Activated naive CD8-positive, alpha-beta T cell treated with anti-CD3 and anti-CD28 coated beads for 36 hours (primary cell): Measurements from ENCODE around the gene PHLDB2. TPM values are rescaled to one million over a fixed set of nuclear protein-coding genes. Genes with fewer than 3 reads are reported as not detected.

Experiments
- DNase-seq: peaks from one replicate; pipeline ENCODE4 v3.0.0; 2021
- H3K27ac Mint-ChIP-seq: one replicate; pipeline ENCODE4 v1.8.0; 2022; ENCODE audit warnings: mild to moderate bottlenecking, moderate library complexity, mixed read lengths
- H3K27me3 Mint-ChIP-seq: one replicate; pipeline ENCODE4 v1.8.0; 2022; ENCODE audit warnings: mild to moderate bottlenecking, mixed read lengths
- H3K36me3 Mint-ChIP-seq: one replicate; pipeline ENCODE4 v1.8.0; 2021; ENCODE audit warnings: mild to moderate bottlenecking, mixed read lengths
- H3K4me1 Mint-ChIP-seq: one replicate; pipeline ENCODE4 v1.8.0; 2021; ENCODE audit warnings: mixed read lengths
- H3K4me3 Mint-ChIP-seq: one replicate; pipeline ENCODE4 v1.8.0; 2022; ENCODE audit warnings: mild to moderate bottlenecking, moderate library complexity, mixed read lengths
- H3K9me3 Mint-ChIP-seq: one replicate; pipeline ENCODE4 v1.8.0; 2022; ENCODE audit warnings: mixed read lengths
- total RNA-seq, 2 experiments: library from RNA; stranded (reverse); gene quantifications; one replicate each; pipeline ENCODE4 v1.2.3, GENCODE V29; 2021

The PHLDB2 gene
- total RNA-seq, 2 experiments from 2014 or later: 2.3 to 2.5 TPM

DNA sequence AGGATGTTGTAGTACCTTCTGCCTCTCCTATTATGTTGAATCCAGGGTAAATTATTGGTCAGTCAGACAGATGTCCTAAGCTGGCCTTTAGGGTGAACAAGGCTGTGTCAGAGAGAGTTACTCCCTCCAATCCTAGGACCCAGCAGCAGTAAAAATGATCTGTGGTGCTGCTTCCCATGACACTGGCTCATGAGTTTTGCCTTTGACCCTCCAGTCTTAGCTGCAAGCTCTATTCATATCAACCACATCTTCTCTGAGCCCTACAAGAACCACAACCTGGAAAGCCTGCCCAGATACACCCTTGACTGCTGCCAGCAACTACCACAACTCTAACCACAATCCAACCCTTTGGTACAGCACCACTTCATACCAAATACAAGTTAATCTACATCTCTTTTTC is 27.2 kb upstream of the PHLDB2 start:
- H3K36me3 Mint-ChIP-seq: no peaks in the 10 kb centered on the region
- H3K9me3 Mint-ChIP-seq: no peaks in the 10 kb centered on the region
- peak; percentile 3 for DNase-seq
- peaks cover 7% of the 10 kb centered on the region for H3K4me1 Mint-ChIP-seq
- H3K27me3 Mint-ChIP-seq: no peaks in the 10 kb centered on the region
- no peak overlapping the region for H3K27ac Mint-ChIP-seq
- H3K4me3 Mint-ChIP-seq: no peak overlapping the region

DNA sequence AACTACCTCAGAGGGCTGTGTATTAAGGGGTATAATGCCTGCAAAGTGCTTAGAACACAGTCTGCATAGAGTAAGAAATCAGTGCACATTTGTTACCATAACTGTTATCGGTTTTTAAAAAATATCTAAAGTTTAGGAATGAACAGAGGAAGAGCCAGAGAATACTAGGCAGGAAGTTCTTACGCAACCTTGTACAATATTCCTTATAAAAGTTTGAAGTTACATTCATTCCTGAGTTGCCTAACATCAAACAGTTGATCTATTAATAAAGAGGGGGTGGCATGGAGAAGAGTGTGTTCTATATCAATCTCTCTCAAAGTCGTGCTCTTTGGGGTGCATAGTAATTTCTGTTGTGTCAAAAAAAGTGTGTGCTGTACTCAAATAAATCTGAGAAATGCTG is 22.0 kb upstream of the PHLDB2 start:
- DNase-seq: no peak
- no peaks in the 10 kb centered on the region for H3K27me3 Mint-ChIP-seq
- H3K9me3 Mint-ChIP-seq: no peaks in the 10 kb centered on the region
- H3K36me3 Mint-ChIP-seq: no peaks in the 10 kb centered on the region
- H3K27ac Mint-ChIP-seq: no peak overlapping the region
- no peak overlapping the region for H3K4me3 Mint-ChIP-seq
- peaks cover under 1% of the 10 kb centered on the region for H3K4me1 Mint-ChIP-seq

DNA sequence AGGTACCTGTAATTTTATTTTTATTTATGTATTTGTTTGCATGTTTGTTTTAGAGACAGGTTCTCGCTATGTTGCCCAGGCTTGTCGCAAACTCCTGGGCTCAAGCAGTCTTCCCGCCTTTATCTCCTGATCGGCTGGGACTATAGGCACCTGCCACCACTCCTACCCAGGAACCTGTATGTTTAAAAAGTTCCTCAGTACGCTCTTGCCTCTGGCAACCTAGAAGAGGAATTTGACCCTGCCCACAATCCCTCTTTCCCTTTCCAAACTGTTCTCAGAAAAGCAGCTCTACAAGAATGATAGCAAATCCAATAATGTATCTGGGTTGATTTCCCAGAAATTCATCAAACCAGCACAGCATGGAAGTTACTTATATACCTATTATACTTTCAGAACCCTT is 20.9 kb upstream of the PHLDB2 start:
- Mint-ChIP-seq H3K9me3 (no peaks in the 10 kb centered on the region), H3K27ac (no peak overlapping the region), H3K36me3 (no peaks in the 10 kb centered on the region), H3K27me3 (no peaks in the 10 kb centered on the region), H3K4me1 (no peaks in the 10 kb centered on the region), H3K4me3 (no peak overlapping the region)
- DNase-seq: no peak

DNA sequence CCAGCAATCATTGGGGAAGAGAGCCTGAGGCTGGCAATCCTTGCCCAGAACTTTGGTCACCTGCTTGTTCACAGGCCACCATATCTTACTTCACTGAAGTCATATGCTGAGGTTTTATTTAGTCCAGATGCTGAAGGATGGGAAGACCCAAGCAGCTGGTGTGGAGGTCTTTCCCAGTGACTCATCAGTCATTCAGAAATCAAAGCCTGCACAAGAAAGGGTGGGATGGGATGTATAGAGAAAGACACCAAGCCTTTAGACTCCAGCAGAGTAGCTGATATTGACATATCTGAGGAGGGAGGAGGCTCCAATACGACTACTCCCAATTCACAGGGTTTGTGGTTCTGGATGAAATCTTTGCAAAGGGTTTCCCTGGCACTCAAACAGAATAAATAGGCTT is 13.0 kb upstream of the PHLDB2 start:
- Mint-ChIP-seq H3K27me3 (peaks cover 4% of the 10 kb centered on the region), H3K4me1 (peaks cover 2% of the 10 kb centered on the region), H3K27ac (no peak overlapping the region), H3K4me3 (no peak overlapping the region), H3K36me3 (no peaks in the 10 kb centered on the region), H3K9me3 (no peaks in the 10 kb centered on the region)
- no peak for DNase-seq

DNA sequence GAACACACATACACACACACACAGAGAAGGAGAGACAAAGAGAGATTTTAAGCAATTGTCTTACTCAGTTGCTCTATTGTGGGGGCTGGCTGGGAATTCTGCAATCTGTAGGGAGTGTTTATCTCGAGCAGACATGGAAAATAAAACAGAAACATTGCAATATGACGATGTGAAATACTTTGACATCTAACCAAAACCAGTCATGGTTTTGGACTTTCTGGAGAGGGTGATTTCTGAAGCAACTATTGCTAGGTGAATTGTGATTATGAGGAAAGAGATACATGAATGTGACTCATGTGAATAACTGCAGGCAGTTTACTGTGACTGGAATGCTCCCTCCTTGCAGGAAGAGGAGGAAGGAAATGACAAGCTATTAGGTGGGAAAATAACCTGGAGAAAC is 12.3 kb upstream of the PHLDB2 start:
- H3K27me3 Mint-ChIP-seq: peaks cover 4% of the 10 kb centered on the region

DNA sequence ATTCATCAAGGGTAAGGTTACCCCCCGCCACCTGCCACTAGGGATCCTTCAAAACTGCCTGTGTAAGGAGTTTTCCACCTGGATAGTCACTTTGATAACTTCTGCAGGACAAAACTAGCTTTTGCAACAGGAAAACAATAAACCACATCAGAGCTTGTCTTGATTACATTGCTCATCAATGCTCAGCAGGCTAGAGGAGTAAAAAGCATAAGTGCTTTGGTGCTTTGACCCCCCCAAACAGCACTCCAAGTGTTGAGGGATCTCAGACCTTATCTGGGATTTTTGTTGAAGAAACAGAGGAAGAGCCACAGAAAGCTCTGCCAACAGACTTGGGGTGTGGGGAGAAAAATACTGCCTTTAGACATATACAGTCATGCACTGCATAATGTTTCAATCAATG is 10.8 kb upstream of the PHLDB2 start:
- Mint-ChIP-seq H3K9me3 (no peaks in the 10 kb centered on the region), H3K36me3 (no peaks in the 10 kb centered on the region), H3K4me1 (peaks cover 5% of the 10 kb centered on the region), H3K4me3 (no peak overlapping the region), H3K27ac (no peak overlapping the region), H3K27me3 (peaks cover 4% of the 10 kb centered on the region)
- DNase-seq: no peak

More for the DNA sequence above, 12.3 kb upstream of the PHLDB2 start:
- Mint-ChIP-seq H3K4me1 (peaks cover 4% of the 10 kb centered on the region), H3K9me3 (no peaks in the 10 kb centered on the region), H3K27ac (no peak overlapping the region), H3K4me3 (no peak overlapping the region), H3K36me3 (no peaks in the 10 kb centered on the region)
- no peak for DNase-seq

DNA sequence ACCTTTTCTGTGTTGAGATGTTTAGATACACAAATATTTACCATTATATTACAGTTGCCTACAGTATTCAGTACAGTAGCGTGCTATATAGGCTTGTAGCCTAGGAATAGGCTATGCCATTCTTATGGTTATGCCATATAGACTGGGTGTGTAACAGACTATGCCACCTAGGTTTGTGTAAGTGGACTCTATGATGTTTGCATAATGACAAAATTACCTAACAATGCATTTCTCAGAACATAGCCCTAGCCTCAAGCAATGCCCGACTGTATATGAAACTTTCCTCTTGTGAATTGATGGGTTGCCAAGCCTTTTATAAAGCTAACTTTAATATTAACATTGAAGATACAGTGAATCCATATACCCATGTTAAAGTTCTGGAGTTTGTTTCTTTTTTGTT is 10.3 kb upstream of the PHLDB2 start:
- H3K4me3 Mint-ChIP-seq: no peak overlapping the region
- H3K36me3 Mint-ChIP-seq: no peaks in the 10 kb centered on the region
- no peak for DNase-seq
- no peaks in the 10 kb centered on the region for H3K9me3 Mint-ChIP-seq
- H3K27ac Mint-ChIP-seq: no peak overlapping the region
- peaks cover 4% of the 10 kb centered on the region for H3K27me3 Mint-ChIP-seq
- H3K4me1 Mint-ChIP-seq: peaks cover 5% of the 10 kb centered on the region

DNA sequence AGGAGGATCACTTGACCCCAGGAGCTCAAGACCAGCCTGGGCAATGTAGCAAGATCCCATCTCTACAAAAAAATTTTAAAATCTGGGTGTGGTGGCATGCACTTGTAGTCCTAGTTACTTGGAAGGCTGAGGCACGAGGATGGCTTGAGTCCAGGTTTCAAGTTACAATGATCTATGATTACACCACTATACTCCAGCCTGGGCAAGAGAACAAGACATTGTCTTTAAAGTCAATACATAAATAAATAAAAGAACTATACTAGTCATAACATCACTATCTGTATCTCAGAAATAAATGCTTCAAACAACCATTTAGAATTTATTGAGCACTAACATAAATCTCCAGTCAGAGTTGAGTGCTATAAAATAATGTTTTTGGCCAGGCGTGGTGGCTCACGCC is 8.5 kb upstream of the PHLDB2 start:
- no peaks in the 10 kb centered on the region for H3K9me3 Mint-ChIP-seq

DNA sequence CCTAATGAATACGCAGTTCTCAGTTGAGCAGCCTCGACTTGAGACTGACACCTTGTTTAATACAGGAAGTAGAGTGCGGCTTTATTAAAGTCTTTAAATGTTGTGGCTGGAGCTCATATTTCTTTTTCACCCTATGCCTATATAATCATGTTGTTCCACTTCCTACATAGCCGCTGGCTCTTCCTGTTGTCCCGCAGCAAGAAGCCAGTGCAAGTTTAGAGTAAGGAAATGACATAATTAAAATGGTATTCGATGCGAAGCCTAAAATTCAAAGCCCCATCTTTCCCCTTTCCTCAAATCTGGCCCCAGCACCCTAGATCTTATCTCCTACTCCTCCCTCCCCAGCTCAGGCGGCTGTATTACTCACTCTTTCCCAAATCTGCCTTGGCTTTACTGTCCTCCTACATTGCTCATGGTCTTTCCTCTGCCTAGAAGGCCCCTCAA is 7.5 kb upstream of the PHLDB2 start:
- H3K4me1 Mint-ChIP-seq: peaks cover 7% of the 10 kb centered on the region
- DNase-seq: no peak
- no peaks in the 10 kb centered on the region for H3K27me3 Mint-ChIP-seq
- H3K4me3 Mint-ChIP-seq: no peak overlapping the region
- no peaks in the 10 kb centered on the region for H3K9me3 Mint-ChIP-seq
- no peak overlapping the region for H3K27ac Mint-ChIP-seq
- H3K36me3 Mint-ChIP-seq: no peaks in the 10 kb centered on the region

More for the DNA sequence above, 8.5 kb upstream of the PHLDB2 start:
- DNase-seq: no peak
- Mint-ChIP-seq H3K27ac (no peak overlapping the region), H3K36me3 (no peaks in the 10 kb centered on the region), H3K4me3 (no peak overlapping the region), H3K27me3 (peaks cover 1% of the 10 kb centered on the region), H3K4me1 (peaks cover 7% of the 10 kb centered on the region)

DNA sequence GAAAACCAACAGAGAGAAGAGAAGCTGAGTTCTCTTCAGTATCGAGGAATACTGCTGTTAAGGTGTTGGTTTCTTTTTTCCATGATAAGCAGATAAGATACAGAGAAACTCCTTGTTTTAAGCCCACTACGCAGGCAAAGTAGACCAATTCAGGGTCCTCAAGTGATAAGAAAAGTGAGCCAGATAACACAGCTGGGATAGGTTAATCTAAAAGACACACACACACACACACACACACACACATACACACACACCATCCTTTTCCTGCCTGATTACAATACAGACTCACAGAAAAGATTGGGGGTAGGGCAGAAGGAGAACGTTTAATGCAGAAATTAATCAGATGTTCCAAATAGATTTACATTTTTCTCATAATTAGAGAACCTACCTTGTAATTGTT is 6.5 kb upstream of the PHLDB2 start:
- H3K4me3 Mint-ChIP-seq: no peak overlapping the region
- no peak overlapping the region for H3K27ac Mint-ChIP-seq
- peaks cover 7% of the 10 kb centered on the region for H3K4me1 Mint-ChIP-seq
- no peaks in the 10 kb centered on the region for H3K9me3 Mint-ChIP-seq
- H3K36me3 Mint-ChIP-seq: no peaks in the 10 kb centered on the region
- DNase-seq: no peak
- peaks cover 3% of the 10 kb centered on the region for H3K27me3 Mint-ChIP-seq

DNA sequence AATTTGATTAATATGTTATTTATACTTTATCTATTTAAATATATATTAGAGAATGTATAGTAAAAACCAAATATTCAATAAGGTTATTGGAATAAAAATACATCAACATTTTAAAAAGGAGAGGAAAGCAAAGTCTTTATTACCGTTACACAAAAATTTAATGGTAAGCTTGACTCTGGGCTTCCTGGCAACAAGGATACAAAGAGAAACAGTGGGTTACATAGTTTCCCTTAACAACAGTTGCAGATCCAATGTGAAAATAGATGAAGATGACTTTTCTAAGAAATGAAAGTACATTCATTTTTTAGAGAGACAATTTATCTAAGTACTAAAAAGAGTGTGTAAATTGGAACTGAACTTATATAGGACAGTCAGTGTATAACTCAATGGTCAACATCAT is 6.0 kb upstream of the PHLDB2 start:
- Mint-ChIP-seq H3K36me3 (no peaks in the 10 kb centered on the region), H3K4me3 (no peak overlapping the region), H3K9me3 (no peaks in the 10 kb centered on the region), H3K4me1 (peaks cover 7% of the 10 kb centered on the region), H3K27ac (no peak overlapping the region), H3K27me3 (peaks cover 8% of the 10 kb centered on the region)
- DNase-seq: no peak

DNA sequence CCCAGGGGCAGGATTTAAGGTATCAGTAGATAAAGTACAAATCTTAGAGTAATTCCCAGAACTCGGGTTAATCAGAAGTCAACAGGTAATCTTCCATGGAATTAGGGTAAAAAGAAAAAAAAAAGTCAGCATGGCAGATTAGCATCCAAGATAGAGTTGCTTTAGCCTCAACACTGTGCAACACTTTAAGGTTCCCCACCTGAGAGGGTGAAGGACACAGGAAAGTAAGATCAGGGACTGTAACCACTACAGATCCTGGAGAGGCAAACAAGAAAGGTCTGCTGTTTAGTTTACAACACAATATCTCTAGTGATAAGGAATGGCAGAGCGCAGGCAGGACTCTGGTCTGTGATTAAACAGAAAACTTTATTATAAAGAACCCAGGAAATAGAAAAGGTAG is 4.1 kb upstream of the PHLDB2 start:
- no peak overlapping the region for H3K4me3 Mint-ChIP-seq

DNA sequence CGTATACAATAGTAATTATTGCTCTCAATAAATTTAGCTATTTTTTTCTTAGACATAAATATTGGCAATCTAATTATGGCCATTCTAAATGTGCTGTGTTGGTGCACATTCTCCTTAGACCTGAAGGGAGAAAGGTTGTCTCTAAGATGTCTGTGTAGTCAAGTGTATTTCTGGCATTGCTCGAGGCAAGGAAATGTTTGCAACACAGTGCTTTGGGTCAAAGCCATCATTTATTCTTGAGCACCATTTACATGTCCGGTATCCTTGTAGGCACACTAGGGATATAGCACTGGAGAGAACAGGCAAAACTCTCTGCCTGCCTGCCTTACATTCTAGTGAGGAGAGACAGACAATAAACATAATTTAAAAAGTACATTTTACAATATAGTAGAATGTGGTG is 2.6 kb upstream of the PHLDB2 start:
- H3K9me3 Mint-ChIP-seq: no peaks in the 10 kb centered on the region
- H3K4me3 Mint-ChIP-seq: no peak overlapping the region
- H3K27ac Mint-ChIP-seq: no peak overlapping the region
- peaks cover 26% of the 10 kb centered on the region for H3K27me3 Mint-ChIP-seq
- peaks cover 17% of the 10 kb centered on the region for H3K4me1 Mint-ChIP-seq
- H3K36me3 Mint-ChIP-seq: no peaks in the 10 kb centered on the region
- DNase-seq: no peak

More for the DNA sequence above, 4.1 kb upstream of the PHLDB2 start:
- H3K9me3 Mint-ChIP-seq: no peaks in the 10 kb centered on the region
- peaks cover 16% of the 10 kb centered on the region for H3K27me3 Mint-ChIP-seq
- DNase-seq: no peak
- no peak overlapping the region for H3K27ac Mint-ChIP-seq
- no peaks in the 10 kb centered on the region for H3K36me3 Mint-ChIP-seq
- peaks cover 7% of the 10 kb centered on the region for H3K4me1 Mint-ChIP-seq

DNA sequence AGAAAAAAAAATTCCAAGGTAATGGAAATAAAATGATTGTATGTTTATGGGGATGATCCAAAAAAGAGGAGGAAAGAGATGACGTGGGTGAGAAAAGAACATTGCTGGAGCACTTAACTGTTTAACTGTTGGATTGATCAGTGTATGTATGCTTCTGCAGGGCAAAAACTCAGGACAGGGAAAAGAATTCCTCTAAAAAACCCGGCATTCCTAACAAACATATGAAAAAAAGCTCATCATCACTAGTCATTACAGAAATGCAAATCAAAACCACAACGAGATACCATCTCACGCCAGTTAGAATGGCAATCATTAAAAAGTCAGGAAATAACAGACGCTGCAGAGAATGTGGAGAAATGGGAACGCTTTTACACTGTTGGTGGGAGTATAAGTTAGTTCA is 1.6 kb upstream of the PHLDB2 start:
- DNase-seq: no peak
- peaks cover 15% of the 10 kb centered on the region for H3K4me1 Mint-ChIP-seq
- no peaks in the 10 kb centered on the region for H3K9me3 Mint-ChIP-seq
- H3K36me3 Mint-ChIP-seq: no peaks in the 10 kb centered on the region
- no peak overlapping the region for H3K27ac Mint-ChIP-seq
- H3K27me3 Mint-ChIP-seq: peaks cover 34% of the 10 kb centered on the region
- no peak overlapping the region for H3K4me3 Mint-ChIP-seq

DNA sequence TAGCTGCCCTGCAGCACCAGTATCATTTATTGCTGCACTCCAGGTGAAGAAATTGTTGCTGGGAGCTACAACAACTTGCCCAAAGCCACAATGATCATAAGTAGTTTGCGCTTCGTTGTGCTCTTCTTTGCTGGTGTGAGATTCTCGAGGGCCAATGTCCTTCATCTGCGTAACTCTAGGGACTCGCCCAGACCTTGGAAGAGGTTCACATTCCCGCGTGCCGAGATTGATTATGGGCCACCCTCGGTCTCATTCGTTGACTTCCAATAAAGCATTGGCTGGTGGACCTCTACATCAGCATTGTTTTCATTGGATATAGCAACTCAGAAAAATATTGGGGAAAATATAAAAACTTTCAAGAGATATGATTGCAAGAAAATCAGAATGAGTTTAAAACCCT is 423 bp upstream of the PHLDB2 start:
- no peak overlapping the region for H3K27ac Mint-ChIP-seq
- H3K9me3 Mint-ChIP-seq: no peaks in the 10 kb centered on the region
- H3K4me3 Mint-ChIP-seq: peak overlapping the region; percentile 92
- no peak for DNase-seq
- H3K4me1 Mint-ChIP-seq: peaks cover 15% of the 10 kb centered on the region
- peaks cover 37% of the 10 kb centered on the region for H3K27me3 Mint-ChIP-seq
- no peaks in the 10 kb centered on the region for H3K36me3 Mint-ChIP-seq

DNA sequence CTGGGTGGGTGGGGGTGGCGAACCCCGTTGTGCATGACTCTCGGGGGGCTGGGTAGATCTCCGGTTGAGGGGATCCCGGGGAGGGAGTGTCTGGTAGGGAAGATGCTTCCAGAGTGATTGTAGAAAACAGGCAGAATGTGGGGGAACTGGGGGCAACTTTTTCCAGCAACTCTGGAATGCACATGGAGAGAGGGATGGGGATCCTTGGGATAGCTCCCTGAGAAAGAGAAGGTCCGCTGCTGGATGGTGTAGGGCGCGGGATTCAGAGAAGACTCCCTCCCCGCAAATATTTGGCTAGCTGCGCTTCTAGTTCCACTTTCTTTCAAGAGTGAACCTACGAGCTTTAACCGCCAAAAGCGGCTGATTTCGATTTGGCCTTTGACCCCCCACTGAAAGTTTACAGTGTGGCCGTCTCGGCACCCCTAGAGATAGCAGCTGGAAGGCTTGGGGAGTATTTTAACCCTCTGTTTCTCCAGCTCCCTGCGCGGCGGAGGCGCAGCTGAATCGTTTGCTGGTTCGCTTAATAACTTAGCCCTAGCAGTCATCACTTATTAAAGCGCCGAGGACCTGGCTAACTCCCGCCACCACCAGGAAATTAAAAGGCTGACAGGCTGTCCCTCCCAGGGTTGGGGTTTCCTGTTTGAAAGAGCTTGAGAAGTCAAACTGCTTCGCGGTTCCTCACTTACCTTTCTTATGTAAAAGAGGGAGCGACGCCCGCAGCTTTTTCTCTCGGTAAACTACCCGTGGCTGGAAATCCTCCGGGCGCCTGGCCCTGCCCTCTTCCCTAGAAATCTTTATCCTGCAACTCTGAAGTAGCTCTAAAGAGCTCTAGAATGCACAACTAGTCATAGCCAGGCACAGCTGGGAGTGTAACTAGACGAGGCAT is 1.2 kb downstream of the PHLDB2 start:
- Mint-ChIP-seq H3K4me1 (peaks cover 13% of the 10 kb centered on the region), H3K27ac (peak overlapping the region; percentile 20), H3K9me3 (no peaks in the 10 kb centered on the region), H3K4me3 (peak overlapping the region; percentile 92), H3K36me3 (no peaks in the 10 kb centered on the region), H3K27me3 (peaks cover 40% of the 10 kb centered on the region)
- DNase-seq: peak; percentile 53
